ENCODE results near the gene GZMB.

GRCh38 chr14:24680516-24680915 lies 46.5 kb upstream of the GZMB start:
- no peak for TF ChIP-seq CTCF (IDR thresholded peaks at IDR 0.05; ENCODE audit: insufficient read depth, low read length)
- TF ChIP-seq POLR2AphosphoS5 (IDR thresholded peaks at IDR 0.05; ENCODE audit: low read depth), result no peak
- TF ChIP-seq SPI1 (IDR thresholded peaks at IDR 0.05; ENCODE audit: borderline replicate concordance, low read depth), result no peak

All from HL-60 (cell line).